Mammary epithelial cell (primary cell): Measurements from ENCODE around the gene SUPT20HL1.

Experiments
- CTCF ChIP-seq, 2 donors: IDR thresholded peaks in 1 of 2; conservative IDR thresholded peaks in 1 of 2; 2 replicates each; pipeline ENCODE4 v1.5.1; 2011 to 2012; ENCODE audit warnings: inconsistent platforms in 2 of 2, low read length in 2 of 2, mild to moderate bottlenecking in 2 of 2, control low read depth in 1 of 2, low read depth in 1 of 2; ENCODE audit not compliant: insufficient read depth in 1 of 2; ENCODE audit errors: extremely low read depth in 1 of 2
- EZH2 ChIP-seq: IDR thresholded peaks from 2 replicates; pipeline ENCODE4 v1.6.1; 2012; ENCODE audit warnings: low read length, inconsistent platforms, borderline replicate concordance

- TF ChIP-seq CTCF (conservative IDR thresholded peaks at IDR 0.05 in 1 of 2, IDR thresholded peaks at IDR 0.05 in 1 of 2; ENCODE audit: extremely low read depth in 1 of 2, insufficient read depth in 1 of 2, low read depth in 1 of 2, low read length in 2 of 2) (no peak), EZH2 (no peak)
Measured at GRCh38 chrX:24314019-24314635, 46.3 kb upstream of the SUPT20HL1 start, which contains the start of gene SUPT20HL2.
